GM21737 (cell line): ENCODE results near the gene DVL1.
A peak's percentile ranks its signal among the peaks of the same experiment; 100 is the strongest.

ENCODE experiments used
- ATAC-seq: cut with Tn5 transposase; IDR thresholded peaks from one replicate; pipeline ENCODE4 v1.9.1; 2021; ENCODE audit warnings: mild to moderate bottlenecking, moderate library complexity; ENCODE audit not compliant: unreplicated experiment

The DVL1 gene

GRCh38 chr1:1312450-1313314 lies 36.5 kb downstream of the DVL1 start:
- no peak for ATAC-seq

GRCh38 chr1:1311107-1312104 lies 37.8 kb downstream of the DVL1 start:
- no peak for ATAC-seq

- no peak for ATAC-seq
These were observed 38.7 kb downstream of the DVL1 start for GRCh38 chr1:1310476-1311053.

- ATAC-seq: no peak
These were observed 39.2 kb downstream of the DVL1 start for GRCh38 chr1:1310109-1310385.

GRCh38 chr1:1309251-1310108 lies 39.7 kb downstream of the DVL1 start:
- ATAC-seq: no peak

GRCh38 chr1:1308756-1309250 lies 40.4 kb downstream of the DVL1 start:
- ATAC-seq: peak; percentile 2

GRCh38 chr1:1307923-1308755 lies 41.1 kb downstream of the DVL1 start, which contains the start of the genes ACAP3 and PUSL1:
ACAP3 (minus strand) TSS chr1:1307930; CDS start chr1:1307815, 115 bp downstream.
PUSL1 (plus strand) TSS chr1:1308597; CDS start chr1:1308644, 47 bp downstream.
- ATAC-seq: peak; percentile 50

- peak; percentile 0 for ATAC-seq
These were observed 41.8 kb downstream of the DVL1 start for GRCh38 chr1:1307261-1307922.

- ATAC-seq: no peak
These were observed 42.5 kb downstream of the DVL1 start for GRCh38 chr1:1306661-1307260.

- ATAC-seq: no peak
These were observed 43.1 kb downstream of the DVL1 start for GRCh38 chr1:1306070-1306660.

GRCh38 chr1:1305300-1306069 lies 43.7 kb downstream of the DVL1 start:
- no peak for ATAC-seq

GRCh38 chr1:1304331-1305299 lies 44.6 kb downstream of the DVL1 start:
- no peak for ATAC-seq

GRCh38 chr1:1303736-1304135 lies 45.5 kb downstream of the DVL1 start:
- ATAC-seq: no peak

- ATAC-seq: no peak
These were observed 46.2 kb downstream of the DVL1 start for GRCh38 chr1:1302951-1303509.

GRCh38 chr1:1302006-1302430 lies 47.2 kb downstream of the DVL1 start:
- no peak for ATAC-seq

- ATAC-seq: no peak
These were observed 48.9 kb downstream of the DVL1 start for GRCh38 chr1:1300352-1300739.
